ENCODE results near the gene ZNF615.
"Not testable (repeated sequence)": the region's sequence is repeated elsewhere in the genome, so short reads cannot be mapped to it uniquely, and the experiment has no call there.

DNA sequence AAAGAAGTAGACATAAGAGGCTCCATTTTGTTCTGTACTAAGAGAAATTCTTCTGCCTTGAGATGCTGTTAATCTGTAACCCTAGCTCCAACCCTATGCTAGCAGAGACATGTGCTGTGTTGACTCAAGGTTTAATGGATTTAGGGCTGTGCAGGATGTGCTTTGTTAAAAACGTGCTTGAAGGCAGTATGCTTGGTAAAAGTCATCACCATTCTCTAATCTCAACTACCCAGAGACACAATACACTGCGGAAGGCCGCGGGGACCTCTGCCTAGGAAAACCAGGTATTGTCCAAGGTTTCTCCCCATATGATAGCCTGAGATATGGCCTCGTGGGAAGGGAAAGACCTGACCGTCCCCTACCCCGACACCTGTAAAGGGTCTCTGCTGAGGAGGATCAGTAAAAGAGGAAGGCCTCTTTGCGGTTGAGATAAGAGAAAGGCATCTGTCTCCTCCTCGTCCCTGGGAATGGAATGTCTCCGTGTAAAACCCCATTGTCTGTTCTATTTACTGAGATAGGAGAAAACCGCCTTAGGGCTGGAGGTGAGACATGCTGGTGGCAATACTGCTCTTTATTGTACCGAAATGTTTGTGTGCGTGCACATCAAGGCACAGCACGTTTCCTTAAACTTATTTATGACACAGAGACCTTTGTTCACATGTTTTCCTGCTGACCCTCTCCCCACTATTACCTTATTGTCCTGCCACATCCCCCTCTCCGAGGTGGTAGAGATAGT is 18.4 kb upstream of the ZNF615 start:
- TF ChIP-seq, protein P1, sequence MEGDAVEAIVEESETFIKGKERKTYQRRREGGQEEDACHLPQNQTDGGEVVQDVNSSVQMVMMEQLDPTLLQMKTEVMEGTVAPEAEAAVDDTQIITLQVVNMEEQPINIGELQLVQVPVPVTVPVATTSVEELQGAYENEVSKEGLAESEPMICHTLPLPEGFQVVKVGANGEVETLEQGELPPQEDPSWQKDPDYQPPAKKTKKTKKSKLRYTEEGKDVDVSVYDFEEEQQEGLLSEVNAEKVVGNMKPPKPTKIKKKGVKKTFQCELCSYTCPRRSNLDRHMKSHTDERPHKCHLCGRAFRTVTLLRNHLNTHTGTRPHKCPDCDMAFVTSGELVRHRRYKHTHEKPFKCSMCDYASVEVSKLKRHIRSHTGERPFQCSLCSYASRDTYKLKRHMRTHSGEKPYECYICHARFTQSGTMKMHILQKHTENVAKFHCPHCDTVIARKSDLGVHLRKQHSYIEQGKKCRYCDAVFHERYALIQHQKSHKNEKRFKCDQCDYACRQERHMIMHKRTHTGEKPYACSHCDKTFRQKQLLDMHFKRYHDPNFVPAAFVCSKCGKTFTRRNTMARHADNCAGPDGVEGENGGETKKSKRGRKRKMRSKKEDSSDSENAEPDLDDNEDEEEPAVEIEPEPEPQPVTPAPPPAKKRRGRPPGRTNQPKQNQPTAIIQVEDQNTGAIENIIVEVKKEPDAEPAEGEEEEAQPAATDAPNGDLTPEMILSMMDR (IDR thresholded peaks at IDR 0.05) = not testable (repeated sequence)
- not testable (repeated sequence) for TF ChIP-seq POLR2AphosphoS5 (IDR thresholded peaks at IDR 0.05); POLR2A (IDR thresholded peaks at IDR 0.05); EP300 (IDR thresholded peaks at IDR 0.05; ENCODE audit: low read depth)
